Adrenal gland (tissue), 5 donors: ENCODE data around the gene MISP.

ENCODE experiments used
- POLR2A ChIP-seq, 2 donors: fragments of 450-650 bp; IDR thresholded peaks; one replicate each; pipeline ENCODE4 v1.6.1; 2017; ENCODE audit warnings: antibody characterized with exemption in 2 of 2, mild to moderate bottlenecking in 2 of 2, moderate library complexity in 1 of 2
- TF ChIP-seq, protein P1 (sequence below), 6 experiments: fragments of 450-650 bp in 4 of 6; fragments of 200-600 bp in 2 of 6; sonication (generic) in 1 of 6; IDR thresholded peaks; 1 replicate in 5 of 6; 2 replicates in 1 of 6; pipeline versions ENCODE4 v1.5.1 to v1.8.0; 2016 to 2021; ENCODE audit warnings: antibody characterized with exemption in 6 of 6, mild to moderate bottlenecking in 2 of 6, moderate library complexity in 1 of 6
- donor health status: DM: no; HTN: no; CAD: no.

DNA sequence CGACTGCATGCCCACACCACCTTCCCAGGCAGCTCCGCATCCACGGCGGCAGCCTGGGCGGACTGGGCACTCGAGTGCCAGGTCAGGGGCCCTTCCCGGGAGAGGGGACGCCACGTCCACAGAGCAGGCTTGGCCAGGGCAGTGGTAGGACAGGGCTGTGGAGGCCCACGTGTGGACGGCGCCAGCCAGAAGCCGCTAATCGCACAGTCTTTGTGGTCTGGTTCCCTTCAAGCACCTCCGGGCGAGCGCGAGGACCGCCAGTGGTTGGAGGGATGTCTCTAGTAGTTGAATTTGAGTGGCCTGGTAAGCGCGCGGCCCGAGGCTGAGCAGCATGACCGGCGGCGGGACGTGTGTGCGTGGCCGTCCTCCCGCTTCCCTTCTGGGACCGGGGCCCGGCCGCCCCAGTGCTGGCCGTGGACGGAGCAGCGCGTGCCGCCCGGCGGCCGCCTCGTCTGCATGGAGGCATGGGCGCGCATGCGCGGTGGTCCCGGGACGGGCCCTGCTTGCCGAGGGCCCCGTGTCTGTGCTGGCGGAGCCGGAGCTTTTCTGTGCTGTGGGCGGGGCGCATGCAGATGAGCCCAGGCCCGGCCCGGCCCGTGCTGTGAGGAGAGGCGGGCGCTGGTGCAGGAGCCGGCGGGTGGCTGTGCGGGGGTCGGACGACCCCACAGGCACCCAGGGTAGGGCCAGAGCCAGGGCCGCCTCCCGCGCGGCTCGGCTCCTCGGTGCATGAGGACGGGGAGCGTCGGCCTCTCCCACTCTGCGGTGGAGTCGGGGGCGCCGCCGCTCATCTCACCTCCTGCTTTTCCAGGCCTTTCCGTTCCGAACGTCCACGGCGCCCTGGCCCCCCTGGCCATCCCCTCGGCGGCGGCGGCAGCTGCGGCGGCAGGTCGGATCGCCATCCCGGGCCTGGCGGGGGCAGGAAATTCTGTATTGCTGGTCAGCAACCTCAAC, 55.0 kb downstream of the MISP start:
- TF ChIP-seq, protein P1, sequence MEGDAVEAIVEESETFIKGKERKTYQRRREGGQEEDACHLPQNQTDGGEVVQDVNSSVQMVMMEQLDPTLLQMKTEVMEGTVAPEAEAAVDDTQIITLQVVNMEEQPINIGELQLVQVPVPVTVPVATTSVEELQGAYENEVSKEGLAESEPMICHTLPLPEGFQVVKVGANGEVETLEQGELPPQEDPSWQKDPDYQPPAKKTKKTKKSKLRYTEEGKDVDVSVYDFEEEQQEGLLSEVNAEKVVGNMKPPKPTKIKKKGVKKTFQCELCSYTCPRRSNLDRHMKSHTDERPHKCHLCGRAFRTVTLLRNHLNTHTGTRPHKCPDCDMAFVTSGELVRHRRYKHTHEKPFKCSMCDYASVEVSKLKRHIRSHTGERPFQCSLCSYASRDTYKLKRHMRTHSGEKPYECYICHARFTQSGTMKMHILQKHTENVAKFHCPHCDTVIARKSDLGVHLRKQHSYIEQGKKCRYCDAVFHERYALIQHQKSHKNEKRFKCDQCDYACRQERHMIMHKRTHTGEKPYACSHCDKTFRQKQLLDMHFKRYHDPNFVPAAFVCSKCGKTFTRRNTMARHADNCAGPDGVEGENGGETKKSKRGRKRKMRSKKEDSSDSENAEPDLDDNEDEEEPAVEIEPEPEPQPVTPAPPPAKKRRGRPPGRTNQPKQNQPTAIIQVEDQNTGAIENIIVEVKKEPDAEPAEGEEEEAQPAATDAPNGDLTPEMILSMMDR (IDR thresholded peaks at IDR 0.05), result peak in 1 of 6 experiments; percentile 2
- no peak for TF ChIP-seq POLR2A (IDR thresholded peaks at IDR 0.05)
